Activated CD8-positive, alpha-beta T cell treated with anti-CD3 and anti-CD28 coated beads for 36 hours (primary cell): ENCODE measurements around the gene PPP6R2. TPM values are rescaled to one million over a fixed set of nuclear protein-coding genes. Genes with fewer than 3 reads are reported as not detected.

ENCODE experiments used
- ATAC-seq: fragments of 200-7000 bp; cut with Tn5 transposase; one replicate; pipeline ENCODE4 v1.10.0; 2021; ENCODE audit warnings: mild to moderate bottlenecking, moderate library complexity
- CTCF ChIA-PET: fragments of 350-600 bp; sonication (Branson Sonifier 250); formaldehyde crosslinking; loops from one replicate; lab custom pipeline; 2021; ENCODE audit warnings: antibody characterized with exemption; lab: Charles Lee
- POLR2A ChIA-PET: fragments of 350-600 bp; sonication (Branson Sonifier 250); formaldehyde crosslinking; loops from one replicate; lab custom pipeline; 2021; ENCODE audit warnings: antibody characterized with exemption; lab: Charles Lee
- DNase-seq: peaks from one replicate; pipeline ENCODE4 v3.0.0-alpha.2; 2020
- H3K27ac Mint-ChIP-seq: one replicate; pipeline ENCODE4 v1.8.0; 2021; ENCODE audit warnings: mild to moderate bottlenecking, mixed read lengths
- H3K27me3 Mint-ChIP-seq: one replicate; pipeline ENCODE4 v1.8.0; 2021; ENCODE audit warnings: mixed read lengths
- H3K36me3 Mint-ChIP-seq: one replicate; pipeline ENCODE4 v1.8.0; 2021; ENCODE audit warnings: low read depth, mixed read lengths
- H3K4me1 Mint-ChIP-seq: one replicate; pipeline ENCODE4 v1.8.0; 2021; ENCODE audit warnings: low read depth, mixed read lengths
- H3K4me3 Mint-ChIP-seq: one replicate; pipeline ENCODE4 v1.8.0; 2021; ENCODE audit warnings: mild to moderate bottlenecking, moderate library complexity, mixed read lengths
- H3K9me3 Mint-ChIP-seq: one replicate; pipeline ENCODE4 v1.8.0; 2021; ENCODE audit warnings: mixed read lengths
- CTCF ChIP-seq: fragments of 200-600 bp; IDR thresholded peaks from one replicate; pipeline ENCODE4 v1.8.0; 2022; ENCODE audit warnings: antibody characterized with exemption, mild to moderate bottlenecking
- intact Hi-C: fragments of 100-400 bp; cut with micrococcal nuclease; formaldehyde crosslinking; loops from one replicate; pipeline ENCODE4 v1.10.0; 2022
- total RNA-seq, 2 experiments: library from RNA; stranded (reverse); gene quantifications; one replicate each; pipeline ENCODE4 v1.2.3, GENCODE V29; 2021

Gene PPP6R2
- total RNA-seq, 2 experiments from 2014 or later: 44.2 to 44.3 TPM

GRCh38 chr22:50399751-50400331 is 56.7 kb downstream of the PPP6R2 start:
- Mint-ChIP-seq H3K9me3 (no peaks in the 10 kb centered on the region), H3K36me3 (peaks cover 5% of the 10 kb centered on the region), H3K4me1 (peaks cover 30% of the 10 kb centered on the region), H3K27ac (peak overlapping the region; percentile 69), H3K4me3 (no peak overlapping the region), H3K27me3 (no peaks in the 10 kb centered on the region)
- POLR2A ChIA-PET: interaction anchor here (0.8 kb wide), 1 partner anchor 30 kb away, joined by 3 read pairs; no protein-coding TSS in a partner anchor
- intact Hi-C loops: no loop called here
- CTCF ChIA-PET: interaction anchor here (0.8 to 2.1 kb wide), 14 partner anchors 12 to 221 kb away, joined by 3 to 8 read pairs (median 4); partner anchors contain the start of genes LMF2, NCAPH2 and SCO2
- TF ChIP-seq CTCF: peak; percentile 45
- ATAC-seq (peak; percentile 85), DNase-seq (peak; percentile 51)

- ATAC-seq: no peak
- intact Hi-C loops: no loop called here
- Mint-ChIP-seq H3K4me3 (no peak overlapping the region), H3K27me3 (no peaks in the 10 kb centered on the region), H3K36me3 (peaks cover 1% of the 10 kb centered on the region), H3K9me3 (no peaks in the 10 kb centered on the region), H3K27ac (peak overlapping the region; percentile 69), H3K4me1 (peaks cover 32% of the 10 kb centered on the region)
- TF ChIP-seq CTCF: no peak
- DNase-seq: no peak
- ChIA-PET CTCF (interaction anchor here (0.8 to 2.1 kb wide), 13 partner anchors 13 to 221 kb away, joined by 3 to 8 read pairs (median 5); partner anchors contain the start of genes LMF2, NCAPH2 and SCO2), POLR2A (interaction anchor here (0.8 kb wide), 1 partner anchor 31 kb away, joined by 3 read pairs; no protein-coding TSS in a partner anchor)
Measured at GRCh38 chr22:50400406-50400805, 57.3 kb downstream of the PPP6R2 start.

GRCh38 chr22:50400931-50401330 is 57.8 kb downstream of the PPP6R2 start:
- Mint-ChIP-seq H3K4me3 (no peak overlapping the region), H3K36me3 (peaks cover 2% of the 10 kb centered on the region), H3K27ac (peak overlapping the region; percentile 69), H3K4me1 (peaks cover 32% of the 10 kb centered on the region), H3K9me3 (no peaks in the 10 kb centered on the region), H3K27me3 (no peaks in the 10 kb centered on the region)
- no peak for TF ChIP-seq CTCF
- POLR2A ChIA-PET: no interaction called here
- no peak for DNase-seq
- ATAC-seq: no peak
- CTCF ChIA-PET: interaction anchor here (1.3 to 2.1 kb wide), 3 partner anchors 13 to 125 kb away, joined by 3 to 8 read pairs (median 7); no protein-coding TSS in a partner anchor
- intact Hi-C loops: no loop called here

- Mint-ChIP-seq H3K9me3 (no peaks in the 10 kb centered on the region), H3K4me1 (peaks cover 27% of the 10 kb centered on the region), H3K36me3 (peaks cover 6% of the 10 kb centered on the region), H3K4me3 (no peak overlapping the region), H3K27ac (no peak overlapping the region), H3K27me3 (no peaks in the 10 kb centered on the region)
- ChIA-PET CTCF (interaction anchor here (1.0 kb wide), 1 partner anchor 71 kb away, joined by 3 read pairs; no protein-coding TSS in a partner anchor), POLR2A (no interaction called here)
- no peak for TF ChIP-seq CTCF
- no peak for DNase-seq
- intact Hi-C loops: no loop called here
- ATAC-seq: no peak
Measured at GRCh38 chr22:50401907-50402306, 58.8 kb downstream of the PPP6R2 start.

- no peak overlapping the region for H3K27ac Mint-ChIP-seq
- no peak for ATAC-seq
- no peaks in the 10 kb centered on the region for H3K9me3 Mint-ChIP-seq
- no peaks in the 10 kb centered on the region for H3K27me3 Mint-ChIP-seq
- ChIA-PET CTCF (no interaction called here), POLR2A (no interaction called here)
- TF ChIP-seq CTCF: no peak
- no peak for DNase-seq
- peaks cover 8% of the 10 kb centered on the region for H3K36me3 Mint-ChIP-seq
- peaks cover 23% of the 10 kb centered on the region for H3K4me1 Mint-ChIP-seq
- no peak overlapping the region for H3K4me3 Mint-ChIP-seq
- intact Hi-C loops: no loop called here
Measured at GRCh38 chr22:50403701-50404101, 60.6 kb downstream of the PPP6R2 start.
